Activated CD4-positive, CD25-positive, alpha-beta regulatory T cell (primary cell): ENCODE measurements around the gene SEMA3A.
"Not testable (repeated sequence)": the region's sequence is repeated elsewhere in the genome, so short reads cannot be mapped to it uniquely, and the experiment has no call there.

Source experiments
- DNase-seq, 4 experiments: peaks; one replicate each; lab custom pipeline; 2025; lab: John Stamatoyannopoulos, UW

The SEMA3A gene

GRCh38 chr7:84060000-84060399 is 134.6 kb downstream of the SEMA3A start:
- DNase-seq = no peak

GRCh38 chr7:84058311-84059076 is 136.1 kb downstream of the SEMA3A start:
- DNase-seq = no peak

- DNase-seq = no peak
Measured at GRCh38 chr7:84057576-84057975, 137.0 kb downstream of the SEMA3A start.

- DNase-seq = no peak
Measured at GRCh38 chr7:84055904-84056605, 138.5 kb downstream of the SEMA3A start.

- not testable (repeated sequence) for DNase-seq
Measured at GRCh38 chr7:84055199-84055598, 139.4 kb downstream of the SEMA3A start.

GRCh38 chr7:84049071-84049836 is 145.3 kb downstream of the SEMA3A start:
- DNase-seq = no peak

- no peak for DNase-seq
Measured at GRCh38 chr7:84047085-84047484, 147.5 kb downstream of the SEMA3A start.

GRCh38 chr7:84044834-84045233 is 149.8 kb downstream of the SEMA3A start:
- DNase-seq = no peak

- DNase-seq = no peak
Measured at GRCh38 chr7:84043661-84044191, 150.9 kb downstream of the SEMA3A start.

GRCh38 chr7:84042110-84042539 is 152.5 kb downstream of the SEMA3A start:
- DNase-seq = no peak

GRCh38 chr7:84041649-84042048 is 152.9 kb downstream of the SEMA3A start:
- DNase-seq = no peak

GRCh38 chr7:84040355-84040754 is 154.2 kb downstream of the SEMA3A start:
- no peak for DNase-seq

- no peak for DNase-seq
Measured at GRCh38 chr7:84039432-84039831, 155.2 kb downstream of the SEMA3A start.

- no peak for DNase-seq
Measured at GRCh38 chr7:84027678-84028077, 166.9 kb downstream of the SEMA3A start.

- DNase-seq = no peak
Measured at GRCh38 chr7:84025332-84025927, 169.2 kb downstream of the SEMA3A start.

GRCh38 chr7:84022684-84023308 is 171.8 kb downstream of the SEMA3A start:
- DNase-seq = no peak

GRCh38 chr7:84022009-84022408 is 172.6 kb downstream of the SEMA3A start:
- no peak for DNase-seq

- DNase-seq = no peak
Measured at GRCh38 chr7:84021292-84021908, 173.2 kb downstream of the SEMA3A start.

- DNase-seq = no peak
Measured at GRCh38 chr7:84017651-84018050, 176.9 kb downstream of the SEMA3A start.

GRCh38 chr7:84013616-84014240 is 180.9 kb downstream of the SEMA3A start:
- DNase-seq = no peak

GRCh38 chr7:84009782-84010181 is 184.8 kb downstream of the SEMA3A start:
- DNase-seq = no peak
